ENCODE measurements around the gene BNIP5.
"Not testable (repeated sequence)": the region's sequence is repeated elsewhere in the genome, so short reads cannot be mapped to it uniquely, and the experiment has no call there.

The BNIP5 gene

DNA sequence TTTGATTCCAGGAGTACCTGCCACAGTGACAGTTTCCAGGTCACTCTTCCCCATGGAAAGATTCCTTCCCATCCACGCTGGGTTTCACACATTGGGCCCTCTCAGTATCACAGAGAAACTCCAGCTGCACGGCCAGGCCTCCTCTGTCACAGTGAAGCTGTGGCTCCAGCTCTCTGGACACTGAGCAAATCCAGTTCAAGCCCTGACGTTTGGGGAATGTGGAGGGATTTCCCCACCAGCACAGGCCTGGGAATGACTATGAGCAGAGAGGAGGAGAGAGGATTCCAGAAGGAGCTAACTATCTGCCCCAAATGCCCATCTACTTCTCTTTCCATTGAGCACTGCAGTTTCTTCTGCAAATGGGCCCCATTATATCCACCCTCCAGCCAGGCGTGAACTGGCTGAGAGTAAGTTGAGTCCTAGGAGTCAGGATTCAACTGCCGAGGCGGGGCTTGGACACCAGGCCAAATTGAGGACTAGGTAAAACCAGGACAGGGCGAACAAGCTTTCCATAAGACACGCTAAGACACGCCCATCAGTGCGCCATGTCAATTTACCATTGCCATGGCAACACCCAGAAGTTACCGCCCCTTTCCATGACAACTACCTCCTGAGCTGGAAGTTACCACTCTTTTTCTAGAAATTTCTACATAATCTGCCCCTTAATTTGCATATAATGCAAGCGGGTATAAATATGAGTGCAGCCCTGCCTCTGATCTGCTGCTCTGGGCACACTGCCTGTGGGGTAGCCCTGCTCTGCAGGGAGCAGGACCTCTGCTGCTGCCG lies 9.2 kb upstream of the BNIP5 start:
- Histone ChIP-seq H3K4me3 (no peak overlapping the region), H3K4me1 (no peaks in the 10 kb centered on the region; the same call in 1 of the 2 replicates), H3K27me3 (ENCODE audit: low read depth) (no peaks in the 10 kb centered on the region), H3K9me3 (no peaks in the 10 kb centered on the region), H3K36me3 (replicated peaks) (no peaks in the 10 kb centered on the region)
- in situ Hi-C loops (cut with MboI; ENCODE audit: low sequenced_read_pairs) = no loop called here
- peak in 1 of 2 experiments; percentile 36 for DNase-seq (ENCODE audit: low spot score in 2 of 2)

DNA sequence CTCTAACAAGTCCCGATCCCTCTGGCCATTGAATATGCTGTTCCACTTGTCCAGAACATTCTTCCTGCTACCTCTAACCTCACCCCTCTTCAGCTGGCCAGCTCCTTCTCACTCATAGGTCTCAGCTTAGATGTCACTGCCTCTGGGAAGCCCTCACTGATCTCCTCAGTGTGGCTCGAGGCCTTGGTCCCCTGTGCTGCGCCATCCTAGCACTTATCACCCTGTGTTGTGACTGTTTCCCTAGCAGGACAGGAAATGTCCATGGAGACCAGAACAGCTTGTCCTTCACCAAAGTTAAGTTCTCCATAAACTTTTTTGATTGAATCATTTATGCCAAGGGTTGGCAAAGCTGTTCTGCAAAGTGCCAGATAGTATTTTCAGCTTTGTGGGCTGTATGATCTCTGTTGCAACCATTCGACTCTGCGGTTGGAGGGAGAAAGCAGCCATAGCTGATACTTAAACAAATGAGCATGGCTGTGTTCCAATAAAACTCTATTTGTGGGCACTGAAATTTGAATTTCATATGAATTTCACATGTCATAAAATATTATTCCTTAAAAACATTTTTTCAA lies 6.5 kb upstream of the BNIP5 start:
- Histone ChIP-seq H3K36me3 (replicated peaks) (no peaks in the 10 kb centered on the region), H3K4me1 (peaks cover 6% of the 10 kb centered on the region), H3K27me3 (ENCODE audit: low read depth) (no peaks in the 10 kb centered on the region), H3K9me3 (no peaks in the 10 kb centered on the region), H3K4me3 (no peak overlapping the region)
- in situ Hi-C loops (cut with MboI; ENCODE audit: low sequenced_read_pairs) = no loop called here
- no peak for DNase-seq (ENCODE audit: low spot score in 2 of 2)

DNA sequence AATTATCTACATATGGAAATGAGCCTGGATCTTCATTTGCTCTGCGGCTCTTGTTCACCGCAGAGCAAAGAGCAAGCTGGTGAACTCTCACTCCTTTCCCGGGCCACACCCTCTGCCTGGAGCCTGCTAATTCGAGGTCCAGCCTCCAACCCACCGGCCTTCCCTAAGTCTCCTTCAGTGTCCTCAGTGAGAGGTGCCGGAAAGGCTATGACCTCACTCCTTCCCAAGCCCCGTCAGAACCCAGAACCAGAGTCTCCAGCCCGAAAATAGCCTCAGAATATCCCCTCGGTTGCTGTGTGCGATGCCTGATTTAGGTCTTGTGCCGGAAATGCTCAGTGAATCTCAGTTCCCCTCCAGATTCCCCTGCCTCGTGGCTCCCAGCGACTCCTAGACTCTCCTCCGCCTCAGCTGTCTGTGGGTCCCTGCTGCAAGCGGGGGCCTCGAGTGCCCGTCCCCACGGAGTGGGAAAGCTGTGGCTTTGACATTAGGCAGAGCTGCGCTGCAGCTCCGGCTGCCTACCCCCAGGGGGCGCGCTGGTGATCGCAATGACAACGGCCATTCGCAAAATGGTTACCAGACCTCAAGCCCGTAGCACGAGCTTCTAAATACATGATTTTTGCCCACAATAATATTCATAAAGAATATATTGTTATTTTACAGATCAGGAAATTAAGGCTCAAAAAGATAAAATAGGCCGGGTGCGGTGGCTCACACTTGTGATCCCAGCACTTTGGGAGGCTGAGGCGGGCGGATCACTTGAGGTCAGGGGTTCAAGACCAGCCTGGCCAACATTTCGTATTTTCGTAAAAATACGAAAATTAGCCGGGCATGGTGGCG lies 4.1 kb upstream of the BNIP5 start:
- Histone ChIP-seq H3K27me3 (ENCODE audit: low read depth) (no peaks in the 10 kb centered on the region), H3K36me3 (replicated peaks) (no peaks in the 10 kb centered on the region), H3K4me1 (peaks cover 6% of the 10 kb centered on the region), H3K4me3 (no peak overlapping the region), H3K9me3 (no peaks in the 10 kb centered on the region)
- in situ Hi-C loops (cut with MboI; ENCODE audit: low sequenced_read_pairs) = no loop called here
- DNase-seq (ENCODE audit: low spot score in 2 of 2) = peak; percentile 64 to 87

DNA sequence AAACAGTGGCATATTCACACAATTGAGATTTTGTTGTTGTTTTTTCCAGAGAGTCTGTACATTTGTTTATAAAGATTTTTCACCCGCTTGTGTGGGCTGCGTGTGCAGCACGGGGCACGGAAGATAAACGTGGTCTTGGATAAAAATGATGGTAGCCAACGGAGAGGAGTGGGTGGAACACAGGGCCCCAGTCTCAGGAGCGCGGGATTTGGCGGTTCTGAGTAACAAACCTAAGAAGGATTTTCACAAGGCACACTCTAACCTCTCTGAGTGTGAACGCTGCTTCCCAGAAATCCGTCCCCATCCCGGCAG lies 3.6 kb upstream of the BNIP5 start:
- Histone ChIP-seq H3K4me3 (no peak overlapping the region), H3K27me3 (ENCODE audit: low read depth) (no peaks in the 10 kb centered on the region), H3K36me3 (replicated peaks) (no peaks in the 10 kb centered on the region), H3K9me3 (no peaks in the 10 kb centered on the region), H3K4me1 (peaks cover 6% of the 10 kb centered on the region)
- DNase-seq (ENCODE audit: low spot score in 2 of 2) = no peak
- in situ Hi-C loops (cut with MboI; ENCODE audit: low sequenced_read_pairs) = no loop called here

DNA sequence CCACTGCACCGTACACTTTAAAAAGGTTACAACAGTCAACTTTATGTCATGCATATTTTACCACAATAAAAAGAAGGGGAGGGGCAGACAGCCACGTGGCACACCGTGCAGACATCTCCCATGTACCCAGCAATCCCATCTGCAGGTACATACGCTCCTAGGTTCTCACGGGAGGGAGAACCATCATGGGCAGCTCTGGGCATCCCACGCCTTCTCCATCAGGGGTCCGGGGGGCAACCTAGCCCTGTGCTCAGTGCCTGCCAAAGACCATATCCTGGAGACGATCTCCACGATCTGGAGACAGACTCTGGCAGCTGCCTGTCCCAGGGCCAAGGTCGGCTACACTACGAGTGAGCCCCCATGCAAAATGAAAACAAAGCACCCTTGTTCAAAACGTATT lies 2.5 kb upstream of the BNIP5 start:
- in situ Hi-C loops (cut with MboI; ENCODE audit: low sequenced_read_pairs) = no loop called here
- H3K4me1 ChIP-seq = peaks cover 6% of the 10 kb centered on the region

DNA sequence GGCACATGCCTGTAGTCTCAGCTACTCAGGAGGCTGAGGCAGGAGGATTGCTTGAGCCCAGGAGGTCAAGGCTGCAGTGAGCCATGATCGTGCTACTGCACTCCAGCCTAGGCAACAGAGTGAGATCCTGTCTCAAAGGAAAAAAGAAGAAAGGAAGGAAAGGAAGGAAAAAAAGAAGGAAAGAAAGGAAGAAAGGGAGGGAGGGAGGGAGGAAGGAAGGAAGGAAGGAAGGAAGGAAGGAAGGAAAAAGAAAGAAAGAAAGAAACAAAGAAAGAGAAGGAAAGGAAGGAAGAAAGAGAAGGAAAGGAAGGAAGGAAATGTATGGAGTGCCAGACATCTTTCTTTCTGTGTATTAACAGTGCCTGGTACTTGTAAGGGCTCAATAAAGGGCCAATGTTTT lies 1.5 kb upstream of the BNIP5 start:
- in situ Hi-C loops (cut with MboI; ENCODE audit: low sequenced_read_pairs); DNase-seq (ENCODE audit: low spot score in 2 of 2): not testable (repeated sequence)

More for the DNA sequence above, 2.5 kb upstream of the BNIP5 start:
- H3K9me3 ChIP-seq = no peaks in the 10 kb centered on the region
- H3K27me3 ChIP-seq (ENCODE audit: low read depth) = no peaks in the 10 kb centered on the region
- no peak for DNase-seq (ENCODE audit: low spot score in 2 of 2)
- no peaks in the 10 kb centered on the region for H3K36me3 ChIP-seq (replicated peaks)
- no peak overlapping the region for H3K4me3 ChIP-seq

DNA sequence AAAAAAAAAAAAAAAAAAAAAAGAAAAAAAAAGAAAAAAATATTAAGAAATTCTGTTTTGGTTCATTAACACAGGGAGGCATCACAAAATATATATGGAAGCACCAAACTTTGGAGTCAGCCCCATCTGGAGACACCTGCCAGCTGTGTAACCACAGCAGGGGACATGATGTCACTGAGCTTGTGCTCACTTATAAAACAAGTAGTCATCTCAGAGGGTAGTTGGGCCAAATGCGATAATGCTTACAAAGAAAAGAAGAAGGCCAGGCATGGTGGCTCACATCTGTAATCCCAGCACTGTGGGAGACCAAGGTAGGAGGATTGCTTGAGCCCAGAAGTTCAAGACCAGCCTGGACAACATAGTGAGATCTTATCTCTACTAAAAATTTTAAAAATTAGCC lies 1.1 kb upstream of the BNIP5 start:
- H3K27me3 ChIP-seq (ENCODE audit: low read depth) = no peaks in the 10 kb centered on the region
- no peaks in the 10 kb centered on the region for H3K9me3 ChIP-seq
- H3K4me1 ChIP-seq = peaks cover 6% of the 10 kb centered on the region
- H3K4me3 ChIP-seq = no peak overlapping the region
- H3K36me3 ChIP-seq (replicated peaks) = no peaks in the 10 kb centered on the region
- in situ Hi-C loops (cut with MboI; ENCODE audit: low sequenced_read_pairs) = no loop called here
- DNase-seq (ENCODE audit: low spot score in 2 of 2) = no peak

More for the DNA sequence above, 1.5 kb upstream of the BNIP5 start:
- not testable (repeated sequence) for H3K36me3 ChIP-seq (replicated peaks); H3K4me1 ChIP-seq; H3K4me3 ChIP-seq; H3K9me3 ChIP-seq; H3K27me3 ChIP-seq (ENCODE audit: low read depth)

DNA sequence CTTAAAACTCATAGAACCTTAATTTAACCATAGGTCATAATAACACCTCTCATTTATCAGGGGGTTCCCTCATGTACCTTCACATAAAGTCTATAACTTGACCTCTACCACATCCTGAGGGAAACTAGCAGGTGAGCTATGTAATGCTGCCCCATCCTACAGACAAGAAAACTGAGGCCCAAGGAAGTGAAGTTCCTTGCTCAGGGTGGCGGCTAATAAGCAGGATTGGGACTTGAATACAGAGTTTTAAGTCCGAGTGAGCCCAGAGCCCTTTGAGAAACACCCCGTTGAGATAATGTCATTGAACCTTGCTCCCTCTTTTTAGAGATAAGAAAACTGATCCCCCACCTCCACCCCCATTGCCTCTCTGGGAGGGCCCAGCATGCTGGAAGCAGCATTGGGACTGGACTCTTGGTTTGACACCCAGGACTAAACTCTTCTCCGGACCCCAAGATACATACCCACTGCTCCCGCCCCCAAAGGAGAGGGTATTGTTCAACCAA lies 429 bp downstream of the BNIP5 start:
- H3K4me3 ChIP-seq = no peak overlapping the region
- no peaks in the 10 kb centered on the region for H3K9me3 ChIP-seq

DNA sequence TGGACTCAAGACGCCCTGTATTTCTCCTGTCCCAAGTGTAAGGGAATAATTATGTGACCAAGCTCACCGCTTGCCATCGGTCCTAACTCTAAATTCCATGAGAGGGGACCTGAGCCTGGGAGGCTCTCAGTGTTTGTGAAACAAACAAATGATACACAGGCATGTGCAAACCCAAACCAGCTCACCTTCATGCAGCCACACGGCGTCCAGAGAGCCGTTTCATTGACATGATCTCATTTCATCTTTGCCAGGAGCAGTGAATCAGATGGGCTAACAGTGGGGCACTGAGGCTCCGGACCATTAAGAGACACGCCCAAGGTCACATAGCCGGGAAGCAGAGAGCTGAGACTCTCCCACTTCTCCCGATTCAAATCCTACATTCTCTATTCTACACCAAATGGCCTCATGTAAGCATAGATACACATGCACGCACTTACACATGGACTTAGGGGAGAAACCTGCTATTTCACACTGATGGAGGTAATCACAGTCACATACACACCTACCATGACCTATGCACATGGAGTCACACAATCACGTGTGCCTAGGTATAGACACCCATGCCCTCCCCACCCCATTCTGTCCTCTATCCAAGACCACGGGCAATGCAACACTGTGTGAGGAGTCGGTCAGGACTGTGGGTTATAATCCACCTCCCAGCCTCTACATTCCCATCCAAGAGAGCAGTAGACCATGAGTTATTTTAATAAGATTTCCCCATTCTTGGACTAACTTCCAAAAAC lies 1.1 kb downstream of the BNIP5 start:
- no peaks in the 10 kb centered on the region for H3K9me3 ChIP-seq
- no peak for DNase-seq (ENCODE audit: low spot score in 2 of 2)
- H3K27me3 ChIP-seq (ENCODE audit: low read depth) = no peaks in the 10 kb centered on the region
- no peak overlapping the region for H3K4me3 ChIP-seq
- H3K4me1 ChIP-seq = peaks cover 4% of the 10 kb centered on the region
- H3K36me3 ChIP-seq (replicated peaks) = no peaks in the 10 kb centered on the region
- in situ Hi-C loops (cut with MboI; ENCODE audit: low sequenced_read_pairs) = no loop called here

More for the DNA sequence above, 429 bp downstream of the BNIP5 start:
- DNase-seq (ENCODE audit: low spot score in 2 of 2) = no peak
- Histone ChIP-seq H3K4me1 (peaks cover 6% of the 10 kb centered on the region), H3K36me3 (replicated peaks) (no peaks in the 10 kb centered on the region), H3K27me3 (ENCODE audit: low read depth) (no peaks in the 10 kb centered on the region)
- in situ Hi-C loops (cut with MboI; ENCODE audit: low sequenced_read_pairs) = no loop called here

DNA sequence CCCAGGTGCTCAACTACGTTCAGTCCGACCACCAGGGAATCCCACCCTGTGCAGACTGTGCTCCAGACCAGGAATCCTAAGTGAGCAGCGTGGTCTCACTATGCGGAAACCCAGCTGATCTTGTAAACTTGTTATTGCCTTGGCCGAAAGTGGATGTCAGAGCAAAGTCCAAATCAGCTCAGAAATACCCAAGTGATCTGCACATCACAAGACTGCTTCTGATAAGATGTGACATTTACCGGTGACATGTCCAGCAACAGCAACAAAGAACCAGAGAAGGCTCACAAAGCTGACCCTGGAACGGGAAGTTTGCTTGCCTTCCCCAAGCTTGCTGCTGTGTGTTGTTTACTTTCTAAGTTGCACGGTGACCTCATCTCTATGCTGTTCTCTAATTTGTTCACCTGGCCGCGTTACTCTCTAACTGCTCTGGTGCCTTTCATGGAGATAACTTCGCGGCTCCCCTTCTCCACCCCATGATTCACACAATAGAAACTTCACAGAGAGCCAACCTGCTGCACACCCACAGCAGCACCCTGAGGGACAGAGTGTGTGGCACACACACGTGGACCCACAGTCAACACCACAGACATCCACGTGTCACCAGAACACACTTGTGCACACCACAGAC lies 1.7 kb downstream of the BNIP5 start:
- no peak for DNase-seq (ENCODE audit: low spot score in 2 of 2)
- H3K4me1 ChIP-seq = no peaks in the 10 kb centered on the region
- in situ Hi-C loops (cut with MboI; ENCODE audit: low sequenced_read_pairs) = no loop called here
- H3K4me3 ChIP-seq = no peak overlapping the region
- H3K9me3 ChIP-seq = no peaks in the 10 kb centered on the region
- H3K36me3 ChIP-seq (replicated peaks) = no peaks in the 10 kb centered on the region
- H3K27me3 ChIP-seq (ENCODE audit: low read depth) = no peaks in the 10 kb centered on the region

DNA sequence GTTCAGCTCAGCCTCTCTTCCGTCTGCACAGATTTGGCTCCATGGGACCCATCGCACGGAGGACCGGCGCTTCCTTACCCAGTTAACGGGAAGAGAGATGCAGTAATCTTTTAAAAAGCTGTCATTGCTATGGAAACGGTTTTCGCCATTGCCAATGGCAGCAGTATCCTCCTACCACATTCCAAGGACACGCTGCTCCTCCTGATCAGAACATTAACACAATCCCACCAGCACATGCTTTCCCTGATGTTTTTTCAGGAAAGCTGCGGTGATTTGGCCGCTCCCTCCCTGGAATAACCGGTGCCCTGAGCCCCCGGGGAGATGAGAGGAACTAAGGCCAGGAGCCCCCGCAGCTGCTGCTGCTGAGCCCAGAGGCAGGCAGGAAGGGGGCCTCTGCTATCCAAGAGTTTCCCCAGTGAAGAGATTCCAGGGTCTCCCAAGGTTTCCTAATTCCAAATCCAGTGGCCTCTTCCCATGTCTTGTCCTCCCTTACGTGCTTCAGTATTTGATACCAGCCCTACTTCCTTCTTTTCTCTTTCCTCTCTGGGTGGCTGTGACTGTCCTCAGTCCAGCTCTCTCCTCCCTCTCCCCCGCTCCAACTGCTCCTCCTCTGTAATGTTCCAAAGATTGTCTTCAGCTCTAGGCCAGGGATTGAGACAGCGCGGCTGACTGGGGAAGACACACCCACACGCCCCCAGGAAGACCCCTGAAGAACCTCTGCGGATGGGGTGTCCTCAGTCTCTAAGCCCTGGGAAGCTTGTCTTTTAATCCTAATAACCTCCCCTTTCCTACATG lies 2.6 kb downstream of the BNIP5 start:
- H3K4me1 ChIP-seq = no peaks in the 10 kb centered on the region
- no peak for DNase-seq (ENCODE audit: low spot score in 2 of 2)
- H3K9me3 ChIP-seq = no peaks in the 10 kb centered on the region
- H3K4me3 ChIP-seq = no peak overlapping the region
- in situ Hi-C loops (cut with MboI; ENCODE audit: low sequenced_read_pairs) = no loop called here
- H3K36me3 ChIP-seq (replicated peaks) = no peaks in the 10 kb centered on the region
- H3K27me3 ChIP-seq (ENCODE audit: low read depth) = no peaks in the 10 kb centered on the region

DNA sequence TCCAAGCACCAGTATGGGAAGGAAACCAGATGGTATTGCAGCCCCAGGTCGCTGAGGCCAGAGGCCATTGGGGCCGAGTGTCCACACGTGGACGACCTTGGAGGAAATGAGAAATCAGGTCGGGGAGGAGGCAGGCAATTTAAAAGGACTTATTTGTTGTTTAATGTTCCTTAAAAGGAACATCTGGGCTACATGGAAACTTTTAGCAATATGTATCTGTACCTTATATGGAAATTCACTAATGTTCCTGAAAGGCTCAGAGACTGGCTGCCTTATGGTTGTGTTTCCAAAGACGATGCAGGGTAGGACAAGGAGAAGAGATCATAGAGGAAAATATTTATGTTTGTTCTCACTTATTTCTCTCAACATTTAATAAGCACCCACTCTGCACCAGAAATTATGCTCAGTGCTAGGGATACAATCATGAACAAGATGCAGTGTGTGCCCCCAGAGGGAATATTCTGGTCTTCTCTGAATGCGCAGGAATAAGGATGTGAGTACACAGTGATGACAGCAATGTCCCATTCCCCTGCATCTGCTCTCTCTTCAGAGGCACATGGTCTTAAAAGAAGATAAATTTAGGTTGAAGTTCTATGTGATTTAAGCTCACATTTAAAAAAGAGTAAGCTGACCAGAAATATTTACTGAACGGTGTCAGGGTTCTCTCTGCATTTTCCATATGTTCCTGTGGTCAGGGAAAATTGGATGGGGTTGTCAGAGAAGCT lies 3.4 kb downstream of the BNIP5 start:
- Histone ChIP-seq H3K27me3 (ENCODE audit: low read depth) (no peaks in the 10 kb centered on the region), H3K9me3 (no peaks in the 10 kb centered on the region), H3K36me3 (replicated peaks) (no peaks in the 10 kb centered on the region), H3K4me3 (no peak overlapping the region), H3K4me1 (no peaks in the 10 kb centered on the region)
- no peak for DNase-seq (ENCODE audit: low spot score in 2 of 2)
- in situ Hi-C loops (cut with MboI; ENCODE audit: low sequenced_read_pairs) = no loop called here

Measured in HAP-1 (cell line).